ENCODE data around the gene USP9X.
"Not testable (repeated sequence)": the region's sequence is repeated elsewhere in the genome, so short reads cannot be mapped to it uniquely, and the experiment has no call there.

Gene USP9X, protein sequence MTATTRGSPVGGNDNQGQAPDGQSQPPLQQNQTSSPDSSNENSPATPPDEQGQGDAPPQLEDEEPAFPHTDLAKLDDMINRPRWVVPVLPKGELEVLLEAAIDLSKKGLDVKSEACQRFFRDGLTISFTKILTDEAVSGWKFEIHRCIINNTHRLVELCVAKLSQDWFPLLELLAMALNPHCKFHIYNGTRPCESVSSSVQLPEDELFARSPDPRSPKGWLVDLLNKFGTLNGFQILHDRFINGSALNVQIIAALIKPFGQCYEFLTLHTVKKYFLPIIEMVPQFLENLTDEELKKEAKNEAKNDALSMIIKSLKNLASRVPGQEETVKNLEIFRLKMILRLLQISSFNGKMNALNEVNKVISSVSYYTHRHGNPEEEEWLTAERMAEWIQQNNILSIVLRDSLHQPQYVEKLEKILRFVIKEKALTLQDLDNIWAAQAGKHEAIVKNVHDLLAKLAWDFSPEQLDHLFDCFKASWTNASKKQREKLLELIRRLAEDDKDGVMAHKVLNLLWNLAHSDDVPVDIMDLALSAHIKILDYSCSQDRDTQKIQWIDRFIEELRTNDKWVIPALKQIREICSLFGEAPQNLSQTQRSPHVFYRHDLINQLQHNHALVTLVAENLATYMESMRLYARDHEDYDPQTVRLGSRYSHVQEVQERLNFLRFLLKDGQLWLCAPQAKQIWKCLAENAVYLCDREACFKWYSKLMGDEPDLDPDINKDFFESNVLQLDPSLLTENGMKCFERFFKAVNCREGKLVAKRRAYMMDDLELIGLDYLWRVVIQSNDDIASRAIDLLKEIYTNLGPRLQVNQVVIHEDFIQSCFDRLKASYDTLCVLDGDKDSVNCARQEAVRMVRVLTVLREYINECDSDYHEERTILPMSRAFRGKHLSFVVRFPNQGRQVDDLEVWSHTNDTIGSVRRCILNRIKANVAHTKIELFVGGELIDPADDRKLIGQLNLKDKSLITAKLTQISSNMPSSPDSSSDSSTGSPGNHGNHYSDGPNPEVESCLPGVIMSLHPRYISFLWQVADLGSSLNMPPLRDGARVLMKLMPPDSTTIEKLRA (N-terminal part only)

DNA sequence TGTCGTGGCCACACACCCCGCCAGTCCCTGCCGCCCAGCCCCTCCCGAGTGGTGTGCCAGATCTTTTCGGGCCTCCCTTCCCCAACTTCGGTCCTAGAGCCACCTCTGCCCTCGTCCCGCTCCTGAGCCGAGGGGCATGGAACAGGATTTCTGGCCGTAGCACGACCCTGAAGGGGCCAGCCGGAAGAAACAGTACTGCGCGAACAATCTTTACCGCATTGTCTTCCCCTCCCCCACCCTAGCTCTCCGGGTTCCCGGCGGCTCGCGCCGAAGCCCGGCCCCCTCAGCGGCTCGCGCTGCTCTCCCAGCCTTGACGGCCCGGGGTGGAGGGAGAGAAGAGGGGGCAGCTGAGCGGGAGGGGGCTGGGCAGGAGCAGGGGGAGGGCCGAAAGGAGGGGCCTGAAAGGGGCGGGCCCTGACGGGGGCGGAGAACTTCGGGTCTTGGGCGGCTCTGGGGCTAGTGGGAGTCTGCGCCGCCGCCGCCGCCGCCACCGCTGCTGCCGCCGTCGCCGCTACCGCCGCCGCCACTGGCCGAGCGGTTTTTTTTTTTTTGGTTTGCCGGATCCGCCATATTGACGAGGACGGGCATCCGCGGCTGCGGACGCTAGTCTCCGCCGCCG is at the start of gene USP9X:
TSS of gene USP9X (plus strand) at position 553 of the 619 bp plus-strand sequence. CDS start 38,184 bp downstream, outside the sequence.
- DNase-seq (ENCODE audit: low read depth in 3 of 3), result peak; percentile 67 to 77 (median 73)

DNA sequence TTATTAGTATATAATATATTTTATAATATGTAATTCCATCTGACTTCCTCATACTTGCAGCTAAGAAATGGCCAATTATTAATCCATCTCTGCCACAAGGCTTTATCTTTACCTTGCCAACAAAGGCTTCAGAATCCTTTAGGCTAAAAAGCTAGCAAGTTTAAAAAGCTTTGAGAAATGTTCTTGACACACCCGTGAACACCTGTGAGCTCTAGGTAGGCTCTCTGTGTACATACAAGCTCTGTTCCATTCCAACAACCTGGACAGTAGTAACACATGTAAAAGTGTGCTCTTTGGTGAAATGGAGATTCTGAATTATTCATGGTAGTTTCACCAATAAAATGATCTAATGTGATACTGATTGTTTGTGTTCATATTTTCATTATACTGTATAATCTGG is 49.7 kb upstream of the USP9X start:
- no peak for DNase-seq (ENCODE audit: low read depth in 3 of 3)

DNA sequence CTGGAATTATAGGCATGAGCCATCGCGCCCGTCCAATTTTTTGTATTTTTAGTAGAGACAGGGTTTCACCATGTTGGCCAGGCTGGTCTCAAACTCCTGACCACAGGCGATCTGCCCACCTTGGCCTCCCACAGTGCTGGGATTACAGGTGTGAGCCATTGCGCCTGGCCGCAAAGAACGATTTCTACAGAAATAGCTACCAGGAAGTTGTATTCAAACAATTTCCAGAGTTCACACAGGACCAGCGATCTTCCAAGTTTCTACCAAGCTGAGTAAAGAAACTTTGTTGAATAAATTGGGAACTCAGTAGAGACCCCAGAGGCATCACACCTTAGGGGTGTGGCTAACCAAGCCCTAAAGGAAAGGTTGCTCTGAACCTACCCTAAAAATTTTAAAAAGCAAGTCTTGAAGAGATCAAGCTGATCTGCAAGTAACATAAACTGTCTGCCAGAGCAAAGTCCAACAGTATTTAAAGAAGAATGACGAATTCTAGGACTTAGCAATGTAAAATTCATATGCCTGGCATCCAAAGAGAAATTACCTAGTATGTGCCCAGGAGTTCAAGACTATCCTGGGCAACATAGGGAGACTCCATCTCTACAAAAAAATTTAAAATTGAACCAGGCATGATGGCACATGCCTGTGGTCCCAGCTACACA is 48.4 kb upstream of the USP9X start:
- DNase-seq (ENCODE audit: low read depth in 3 of 3), result no peak

DNA sequence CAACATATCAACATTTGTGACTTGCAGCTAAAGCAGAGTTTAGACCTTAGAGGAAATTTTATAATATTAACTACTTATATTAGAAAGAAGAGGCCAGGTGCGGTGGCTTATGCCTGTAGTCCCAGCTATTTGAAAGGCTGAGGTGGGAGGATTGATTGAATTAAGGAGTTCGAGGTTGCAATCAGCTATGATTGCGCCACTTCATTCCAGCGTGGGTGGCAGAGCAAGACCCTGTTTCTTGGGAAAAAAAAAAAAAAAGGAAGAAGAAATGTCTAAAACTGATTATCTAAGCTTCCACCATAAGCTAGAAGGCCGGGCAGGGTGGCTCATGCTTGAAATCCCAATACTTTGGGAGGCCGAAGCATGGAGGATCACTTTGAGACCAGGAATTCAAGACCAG is 42.0 kb upstream of the USP9X start:
- no peak for DNase-seq (ENCODE audit: low read depth in 3 of 3)

DNA sequence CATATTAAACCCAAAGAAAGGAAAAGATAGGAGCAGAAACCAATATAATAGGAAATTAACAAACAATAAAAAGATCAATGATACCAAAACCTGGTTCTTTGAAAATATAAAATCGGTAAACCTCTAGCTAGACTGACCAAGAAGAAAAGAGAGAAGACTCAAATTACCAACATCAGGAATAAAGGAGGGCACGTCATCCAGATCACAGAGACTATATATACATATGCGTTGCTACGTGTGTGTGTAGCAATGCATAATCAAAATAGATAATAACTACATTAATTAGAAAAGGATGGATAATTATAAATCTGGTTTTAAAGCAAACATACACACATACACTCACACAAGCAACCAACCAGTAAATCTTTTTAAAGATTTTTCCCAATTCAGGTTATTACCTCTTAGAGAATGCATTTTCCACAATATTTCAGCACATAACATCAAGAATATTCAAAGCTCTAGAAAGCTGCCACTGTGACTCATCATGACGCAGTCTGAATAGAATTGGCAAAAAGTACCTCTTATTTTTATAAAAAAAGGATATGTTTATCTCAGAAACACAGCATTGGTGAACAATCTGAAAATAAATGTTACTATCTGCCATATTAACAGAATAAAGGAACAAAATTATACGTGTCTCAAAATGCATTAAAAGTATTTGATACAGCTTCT is 41.4 kb upstream of the USP9X start:
- DNase-seq (ENCODE audit: low read depth in 3 of 3), result no peak

DNA sequence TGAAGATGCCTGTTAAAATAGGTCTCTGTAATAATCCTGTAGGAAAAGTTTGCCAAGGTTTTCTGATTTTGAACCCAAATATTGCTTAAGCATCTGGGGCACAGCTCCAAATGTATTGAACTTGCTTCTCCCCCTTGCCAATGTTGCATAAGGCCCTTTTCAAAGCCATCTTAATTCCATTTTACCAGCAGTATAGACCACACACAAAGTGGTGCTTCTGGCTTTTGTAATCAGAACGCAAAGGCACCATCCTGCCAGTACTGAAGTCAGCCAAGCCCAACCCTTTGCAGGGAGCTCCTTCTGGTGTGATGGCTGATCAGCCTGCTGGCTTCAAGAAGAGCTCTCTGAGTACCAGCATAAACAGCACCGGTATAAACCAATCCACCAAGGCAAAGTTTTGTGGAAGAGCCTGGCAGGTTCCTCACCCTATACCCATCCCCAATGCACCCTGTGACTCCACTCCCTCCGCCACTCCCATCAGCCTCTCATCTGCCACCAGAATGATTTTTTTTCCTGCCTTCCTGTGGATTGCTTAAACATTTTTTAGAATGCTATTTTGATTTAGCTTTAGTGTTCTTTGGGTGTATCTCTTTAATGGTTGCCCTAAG is 39.2 kb upstream of the USP9X start:
- DNase-seq (ENCODE audit: low read depth in 3 of 3), result no peak

DNA sequence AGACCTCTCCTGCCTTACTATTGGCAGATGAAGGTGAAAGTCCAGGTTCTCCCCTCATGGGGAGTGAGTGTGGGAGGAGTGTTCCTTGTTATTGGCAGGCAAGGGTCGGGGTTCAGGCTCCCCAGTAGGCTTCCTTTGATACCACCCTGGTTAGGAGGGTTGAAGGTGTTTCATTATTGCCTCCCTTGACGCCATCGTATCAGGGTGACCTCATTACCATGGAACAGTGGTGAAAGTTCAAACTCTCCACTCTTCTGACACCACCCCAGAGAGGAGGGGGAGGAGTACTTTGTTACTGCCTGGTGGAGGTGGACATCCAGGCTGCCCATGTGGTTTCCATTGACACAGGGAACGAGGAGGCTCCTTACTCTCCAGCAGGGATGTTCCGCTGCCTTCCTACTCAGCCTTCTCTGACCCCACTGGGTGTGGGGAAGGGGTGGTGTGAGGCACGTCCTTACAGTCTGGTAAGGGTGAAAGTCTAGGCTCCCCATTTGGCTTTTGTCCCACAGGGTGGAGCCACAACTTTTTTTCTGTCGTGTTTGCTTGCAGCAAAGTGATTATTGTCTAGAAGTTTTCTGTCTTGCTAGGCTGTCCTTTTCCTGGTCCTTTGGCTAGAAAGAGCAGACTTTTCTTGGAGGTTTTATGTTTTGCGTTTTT is 37.2 kb upstream of the USP9X start:
- DNase-seq (ENCODE audit: low read depth in 3 of 3), result no peak

DNA sequence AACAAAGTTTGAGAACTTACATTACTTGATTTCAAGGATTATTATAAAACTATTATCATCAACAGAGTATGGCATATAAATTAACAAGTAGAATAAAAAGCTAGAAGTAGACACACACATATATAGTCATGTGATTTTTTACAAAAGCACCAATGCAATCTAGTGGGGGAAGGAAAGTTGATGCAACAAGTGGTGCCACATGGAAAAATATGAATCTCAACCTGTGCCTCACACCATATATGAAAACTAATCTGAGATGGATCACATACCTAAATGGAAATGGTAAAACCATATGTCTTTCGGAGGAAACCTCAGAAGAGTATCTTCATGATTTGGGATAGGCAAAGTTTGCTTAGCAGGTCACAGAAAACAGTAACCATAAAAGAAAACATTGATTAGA is 34.9 kb upstream of the USP9X start:
- no peak for DNase-seq (ENCODE audit: low read depth in 3 of 3)

DNA sequence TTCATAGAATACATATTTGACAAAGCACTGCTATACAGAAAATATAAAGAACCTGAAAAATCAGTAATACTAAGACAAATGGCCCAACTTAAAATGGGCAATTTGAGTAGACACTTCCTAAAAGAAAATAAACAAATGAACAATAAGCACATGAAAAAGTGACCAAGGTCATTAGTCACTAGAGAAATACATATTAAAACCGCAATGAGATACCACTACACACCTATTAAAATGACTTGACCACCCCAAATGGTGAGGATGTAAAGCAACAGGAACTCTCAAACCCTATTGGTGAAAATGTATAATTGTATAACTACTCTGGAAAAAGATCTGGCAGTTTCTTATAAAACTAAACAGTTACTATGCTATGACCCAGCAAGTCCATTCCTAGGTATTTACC is 34.0 kb upstream of the USP9X start:
- no peak for DNase-seq (ENCODE audit: low read depth in 3 of 3)

DNA sequence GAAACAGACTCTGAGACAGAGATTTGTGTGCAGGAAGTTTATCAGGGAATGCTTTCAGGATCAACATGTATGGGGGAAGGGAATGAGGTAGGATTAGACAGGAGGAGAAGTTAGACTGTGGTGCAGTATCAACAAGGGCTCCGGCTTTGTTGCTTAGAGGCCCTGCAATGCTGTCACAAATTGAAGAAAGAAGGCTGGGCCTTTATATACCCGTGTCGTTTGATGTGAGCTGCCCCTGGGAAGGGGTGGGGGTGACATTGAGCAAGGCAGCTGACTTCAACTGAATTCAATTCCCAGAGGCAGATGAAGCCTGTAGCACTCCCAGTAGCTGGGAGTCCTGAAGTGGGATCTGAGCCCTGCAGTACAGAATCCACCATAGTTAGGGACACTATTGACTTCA is 29.5 kb upstream of the USP9X start:
- no peak for DNase-seq (ENCODE audit: low read depth in 3 of 3)

DNA sequence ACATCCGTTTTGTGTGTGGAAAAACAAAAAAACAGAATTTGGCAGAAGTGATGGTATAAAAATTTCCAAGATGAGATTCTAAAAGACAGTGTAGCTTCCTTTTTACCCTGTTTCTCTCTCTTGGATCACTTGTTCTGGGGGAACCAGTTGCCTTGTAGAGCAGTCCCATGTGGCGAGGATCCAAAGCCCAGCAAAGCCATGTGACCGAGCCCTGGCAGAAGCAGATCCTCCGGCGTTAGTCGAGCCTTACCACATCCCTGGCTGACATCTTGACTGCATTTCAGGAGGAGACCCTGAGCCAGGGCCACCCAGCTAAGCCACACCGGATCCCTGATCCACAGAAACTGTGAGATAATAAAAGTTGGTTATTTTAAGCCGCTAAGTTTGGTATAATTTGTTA is 22.0 kb upstream of the USP9X start:
- not testable (repeated sequence) for DNase-seq (ENCODE audit: low read depth in 3 of 3)

DNA sequence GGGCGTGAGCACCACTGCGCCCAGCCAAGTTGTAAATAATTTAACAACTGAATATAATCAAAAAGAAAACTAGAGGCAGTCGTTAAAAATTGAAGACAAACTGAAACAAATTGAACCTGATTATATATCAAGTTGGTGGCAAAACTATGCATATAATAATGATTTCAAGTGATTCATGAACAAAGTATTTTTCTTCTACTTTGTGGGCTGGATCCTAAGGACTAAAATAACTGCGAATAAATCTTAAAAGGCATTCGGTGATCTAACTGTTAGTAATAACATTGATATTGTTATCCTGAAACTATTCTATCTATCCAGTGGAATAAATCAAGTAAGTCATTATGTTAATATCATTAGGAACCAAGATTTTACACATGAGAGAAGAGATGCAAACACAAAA is 21.2 kb upstream of the USP9X start:
- DNase-seq (ENCODE audit: low read depth in 3 of 3), result no peak

DNA sequence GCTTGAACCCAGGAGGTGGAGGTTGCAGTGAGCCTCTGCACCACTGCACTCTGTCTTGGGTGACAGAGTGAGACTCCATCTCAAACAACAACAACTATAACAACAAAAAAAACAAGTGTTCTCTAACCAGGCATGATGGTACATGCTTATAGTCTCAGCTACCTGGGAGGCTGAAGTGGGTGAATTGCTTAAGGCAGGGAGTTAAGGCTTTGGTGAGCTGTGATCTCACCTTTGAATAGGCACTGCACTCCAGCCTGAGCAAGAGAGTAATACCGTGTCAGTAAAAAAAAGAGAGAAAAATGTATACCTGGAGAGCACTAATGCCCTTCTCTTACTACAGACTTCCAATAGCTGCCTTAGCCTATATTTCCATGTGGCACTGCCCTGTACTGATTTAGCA is 18.9 kb upstream of the USP9X start:
- DNase-seq (ENCODE audit: low read depth in 3 of 3), result no peak

DNA sequence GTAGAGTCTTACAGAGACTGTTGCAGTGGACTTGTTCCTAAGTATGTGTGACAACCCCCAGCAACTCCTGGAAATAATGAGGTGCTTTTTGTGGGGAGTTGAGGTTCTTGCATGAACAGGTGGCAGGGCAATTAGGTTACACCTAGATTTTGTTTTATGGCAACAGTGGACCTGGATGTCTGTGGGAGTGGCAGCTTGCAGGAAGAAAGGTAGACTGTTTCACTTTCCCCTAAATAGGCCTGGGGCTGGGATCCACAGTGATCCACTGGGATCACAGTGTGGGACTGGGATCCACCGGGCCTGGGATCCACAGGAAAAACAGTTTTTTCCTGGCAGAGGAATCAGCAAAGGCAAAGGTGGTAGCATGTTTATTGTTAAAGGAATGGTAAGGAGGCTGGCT is 18.3 kb upstream of the USP9X start:
- DNase-seq (ENCODE audit: low read depth in 3 of 3), result no peak

DNA sequence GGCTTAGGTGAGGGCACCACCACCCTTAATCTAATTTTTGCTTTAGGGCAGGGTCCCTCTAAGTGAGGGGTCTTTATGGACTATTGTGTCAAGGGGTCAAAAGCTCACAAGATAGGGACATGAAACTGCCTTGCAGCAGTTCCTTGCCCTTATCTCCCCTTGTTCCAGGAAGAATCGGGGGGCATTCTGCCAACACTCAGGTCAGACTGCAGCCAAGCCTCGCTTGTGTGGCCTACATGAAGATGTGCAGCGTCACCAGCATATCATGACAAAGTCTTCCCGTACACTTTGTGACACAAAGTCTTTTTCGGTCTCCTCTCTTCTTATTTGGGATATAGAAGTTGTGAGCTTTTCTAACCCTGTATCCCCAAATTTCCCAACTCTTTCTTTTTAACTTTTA is 17.5 kb upstream of the USP9X start:
- DNase-seq (ENCODE audit: low read depth in 3 of 3), result no peak

DNA sequence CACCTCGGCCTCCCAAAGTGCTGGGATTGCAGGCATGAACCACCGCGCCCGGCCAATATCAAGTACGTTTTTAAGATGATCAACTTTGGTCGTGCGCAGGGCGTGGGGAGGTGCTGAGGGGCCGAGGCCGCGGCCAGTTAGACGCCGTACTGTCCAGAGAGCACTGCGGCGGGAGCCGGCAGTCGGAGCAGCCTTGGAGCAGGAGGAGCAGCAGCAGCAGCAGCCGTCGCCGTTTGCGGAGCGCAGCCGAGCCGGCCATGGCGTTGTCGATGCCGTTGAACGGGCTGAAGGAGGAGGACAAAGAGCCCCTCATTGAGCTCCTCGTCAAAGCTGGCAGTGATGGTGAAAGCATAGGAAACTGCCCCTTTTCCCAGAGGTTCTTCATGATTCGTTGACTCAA is 8.5 kb upstream of the USP9X start:
- DNase-seq (ENCODE audit: low read depth in 3 of 3), result no peak

DNA sequence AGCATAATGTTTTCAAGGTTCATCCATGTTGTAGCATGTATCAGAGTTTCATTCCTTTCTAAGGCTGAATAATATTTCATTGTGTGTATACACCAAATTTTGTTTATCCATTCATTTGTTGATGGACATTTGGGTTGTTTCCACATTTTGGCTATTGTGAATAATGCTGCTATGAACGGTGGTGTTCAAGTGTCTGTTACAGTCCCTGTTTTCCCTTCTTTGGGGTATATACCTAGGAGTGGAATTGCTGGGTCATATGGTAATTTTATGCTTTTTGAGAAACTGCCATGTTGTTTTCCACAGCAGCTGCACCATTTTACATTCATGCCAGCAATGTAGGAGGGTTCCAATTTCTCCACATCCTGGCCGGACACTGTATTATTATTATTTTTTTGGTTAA is 3.4 kb upstream of the USP9X start:
- DNase-seq (ENCODE audit: low read depth in 3 of 3), result no peak

DNA sequence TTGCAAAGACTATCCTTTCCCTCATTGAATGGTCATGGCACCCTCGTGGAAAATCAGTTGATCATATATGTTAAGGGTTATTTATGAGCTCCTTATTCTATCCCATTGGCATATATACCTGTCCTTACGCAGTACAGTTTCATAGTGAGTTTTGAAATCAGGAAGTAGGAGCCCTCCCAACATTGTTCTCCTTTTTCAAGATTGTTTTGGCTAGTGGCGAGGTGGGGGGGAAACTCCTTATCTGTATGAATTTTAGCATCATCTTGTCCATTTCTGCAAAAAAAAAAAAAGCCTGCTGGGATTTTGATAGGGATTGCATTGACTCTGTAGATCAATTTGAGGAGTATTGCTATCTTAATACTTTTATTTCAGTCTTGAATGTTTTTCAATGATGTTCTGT is 2.5 kb upstream of the USP9X start:
- DNase-seq (ENCODE audit: low read depth in 3 of 3), result no peak

DNA sequence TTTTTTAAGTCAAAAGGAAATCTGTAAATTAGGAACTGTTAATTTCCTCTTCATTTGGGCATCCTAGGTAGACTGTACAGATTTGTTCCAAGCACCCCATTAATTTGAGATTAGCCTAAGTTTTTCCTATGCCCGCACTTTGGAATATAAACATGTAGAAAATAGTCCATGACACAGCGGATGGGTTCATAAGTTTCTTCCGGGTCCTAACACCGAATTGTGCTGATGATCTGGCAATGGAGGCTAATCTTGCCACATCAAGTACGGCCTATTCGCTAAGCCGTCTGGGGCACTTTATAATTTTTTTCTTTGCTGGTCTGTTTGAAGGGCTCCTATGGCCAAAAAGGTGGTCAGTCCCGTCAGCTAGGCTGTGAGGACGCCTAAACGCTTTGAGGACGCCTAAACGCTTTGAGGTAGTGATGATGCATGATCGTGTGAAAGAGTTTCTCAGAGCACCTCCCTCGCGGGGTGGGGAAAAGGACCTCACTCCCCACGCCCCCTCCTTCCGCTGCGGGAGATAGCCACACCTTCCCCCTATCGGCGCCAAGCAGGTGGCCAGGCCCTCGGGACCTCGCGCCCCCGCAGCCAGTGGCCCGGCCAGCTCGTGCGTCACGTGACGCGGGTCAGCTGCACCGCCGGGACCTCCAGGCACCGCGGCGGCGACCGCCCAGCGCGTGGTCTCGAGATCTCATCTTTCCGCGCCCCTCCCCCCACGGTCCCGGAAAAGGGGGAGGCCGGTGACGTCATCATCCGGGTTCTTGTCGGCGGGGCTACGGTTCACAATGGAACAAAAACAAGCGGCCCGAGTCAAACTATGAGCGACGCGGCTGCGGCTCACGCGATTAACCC is 977 bp upstream of the USP9X start:
- DNase-seq (ENCODE audit: low read depth in 3 of 3), result peak; percentile 85 to 93 (median 92)
